OCI-M1 (cell line): ENCODE data around the gene NPAS3.

ENCODE experiments used
- DNase-seq: peaks from one replicate; lab custom pipeline; 2025; lab: John Stamatoyannopoulos, UW

NPAS3 gene

DNA sequence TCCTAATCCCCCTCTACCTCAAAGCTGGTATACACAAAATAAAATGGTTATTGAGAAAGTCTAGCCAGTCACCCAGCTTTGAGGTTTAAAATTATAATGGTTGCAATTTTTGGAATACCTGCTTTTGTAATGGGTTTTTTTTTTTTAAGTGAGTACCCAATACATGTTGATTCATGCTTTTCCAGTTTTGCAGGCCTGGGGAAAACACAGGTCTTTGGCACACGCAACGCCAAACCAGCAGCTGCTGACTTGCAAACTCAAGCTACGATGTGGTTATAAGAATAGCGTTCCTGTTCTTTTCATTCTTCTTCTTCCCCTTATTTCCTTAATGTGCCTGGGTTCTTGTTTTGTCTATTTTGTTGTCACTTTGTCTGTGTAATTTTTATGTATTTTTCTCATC, 779.2 kb downstream of the NPAS3 start:
- DNase-seq, result no peak

DNA sequence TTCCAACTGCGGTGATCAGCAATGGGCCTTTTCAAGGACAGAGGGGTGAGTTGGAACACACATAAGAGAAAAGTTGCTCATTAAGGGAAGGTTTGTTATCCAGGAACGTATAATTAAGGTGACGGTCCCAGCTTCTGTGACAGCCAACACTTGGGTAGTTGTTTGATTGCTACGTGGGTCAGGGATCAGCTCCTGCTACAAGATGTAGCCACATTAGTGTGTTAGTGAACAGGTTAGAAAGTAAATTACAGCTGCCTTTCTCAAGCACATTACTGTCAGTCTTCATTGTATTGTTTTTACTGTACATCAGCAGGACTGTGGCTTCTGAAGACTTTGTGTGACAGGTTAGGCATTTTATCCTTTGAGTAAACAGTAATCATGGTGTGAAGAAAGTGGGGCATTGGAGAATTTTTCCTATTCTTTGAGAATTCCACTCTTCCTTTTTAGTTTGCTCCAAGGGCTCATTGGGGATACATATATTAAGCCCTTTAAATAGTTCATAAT, 781.7 kb downstream of the NPAS3 start:
- DNase-seq, result no peak

DNA sequence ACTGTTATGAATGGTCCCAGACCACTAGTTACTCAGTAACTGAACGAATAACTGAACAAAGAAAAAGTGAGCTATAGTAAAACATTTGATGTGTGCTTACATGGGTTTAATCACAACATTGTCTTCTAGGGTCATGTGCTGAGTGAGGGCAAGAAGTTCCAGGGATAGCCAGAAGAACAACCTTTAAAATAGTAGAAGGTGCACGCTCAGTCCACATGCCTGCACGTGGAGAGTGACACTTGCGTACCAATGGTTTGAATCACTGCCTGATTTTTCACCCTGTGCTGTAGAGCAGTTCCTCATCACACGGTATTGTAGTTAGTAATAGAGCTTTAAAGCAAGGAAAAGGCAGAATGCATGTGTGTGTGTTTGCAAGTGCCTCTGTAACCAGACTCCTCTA, 788.0 kb downstream of the NPAS3 start:
- no peak for DNase-seq

DNA sequence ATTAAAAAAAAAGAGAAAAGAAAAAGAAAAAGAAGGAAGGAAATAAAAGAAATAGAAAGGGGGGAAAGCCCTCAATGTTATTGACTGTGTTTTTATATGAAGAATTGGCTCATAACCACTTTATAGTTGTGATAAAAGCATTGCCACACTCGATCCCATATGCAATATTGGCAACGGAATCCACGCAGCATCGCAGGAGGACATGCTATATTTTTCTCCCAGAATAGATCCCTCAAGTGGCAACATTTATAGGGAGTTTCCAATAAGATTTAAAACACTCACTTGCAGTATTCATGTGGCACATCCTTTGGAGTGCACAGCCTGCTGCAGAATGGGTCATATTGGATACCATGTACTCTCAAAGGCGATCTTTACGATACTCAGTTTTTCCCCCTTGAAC, 788.9 kb downstream of the NPAS3 start:
- no peak for DNase-seq

DNA sequence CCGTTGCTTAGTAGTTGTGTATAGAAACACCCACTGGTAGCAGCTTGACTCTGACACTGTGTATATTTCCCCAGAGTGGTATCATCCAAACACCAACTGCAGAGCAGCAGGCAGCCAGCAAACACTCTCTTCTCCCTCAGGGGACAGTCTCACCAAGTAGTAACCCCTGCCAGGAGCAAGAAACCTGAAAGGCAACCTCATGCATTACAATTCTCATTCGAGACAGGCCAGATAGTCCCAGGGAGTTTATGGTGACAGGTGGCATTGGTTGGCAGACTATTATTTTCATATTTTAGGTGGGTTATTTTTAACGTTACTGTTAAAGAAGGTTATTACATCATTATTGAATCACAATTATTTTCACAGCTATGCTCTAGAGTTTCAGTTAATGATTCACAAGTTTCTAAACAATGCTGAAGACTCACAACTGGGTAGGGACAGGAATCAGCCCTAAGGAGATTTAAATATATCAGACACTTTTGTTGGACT, 789.4 kb downstream of the NPAS3 start:
- no peak for DNase-seq

DNA sequence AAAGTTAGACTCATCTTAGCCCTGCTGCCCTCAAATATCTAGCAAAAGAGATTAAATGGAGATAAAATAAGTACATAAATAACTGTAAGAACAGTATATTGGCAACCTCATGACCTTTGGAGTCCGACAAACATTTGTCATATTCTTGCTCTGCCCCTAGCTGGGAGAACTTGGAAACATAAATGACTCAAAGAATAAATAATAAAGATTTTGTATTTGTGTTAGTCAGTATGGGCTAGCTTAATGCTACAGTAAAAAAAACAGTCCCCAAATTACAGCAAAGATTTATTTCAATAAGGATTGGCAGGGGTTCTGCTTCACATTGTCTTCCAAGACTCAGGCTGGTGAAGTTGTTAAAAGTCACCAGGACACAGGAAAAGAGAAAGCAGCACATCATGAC, 791.5 kb downstream of the NPAS3 start:
- DNase-seq, result no peak

DNA sequence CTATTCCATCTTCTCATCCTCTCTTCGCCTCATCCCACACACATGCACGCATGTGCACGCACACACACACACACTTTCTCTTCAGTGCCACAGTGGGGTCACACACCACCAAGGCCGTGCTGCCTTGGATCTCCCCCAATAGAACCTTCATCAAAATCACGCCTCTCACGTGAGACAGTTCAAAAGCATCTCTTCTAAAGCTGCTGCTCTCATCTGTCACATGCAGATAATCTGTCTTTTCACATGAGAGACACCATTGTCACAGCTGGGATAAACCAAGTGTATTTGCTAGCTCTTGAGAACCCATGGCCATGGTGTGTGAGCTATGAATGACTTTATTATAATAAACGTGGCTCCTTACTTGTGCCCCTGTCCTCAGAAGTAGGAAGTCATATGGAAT, 793.5 kb downstream of the NPAS3 start:
- no peak for DNase-seq

DNA sequence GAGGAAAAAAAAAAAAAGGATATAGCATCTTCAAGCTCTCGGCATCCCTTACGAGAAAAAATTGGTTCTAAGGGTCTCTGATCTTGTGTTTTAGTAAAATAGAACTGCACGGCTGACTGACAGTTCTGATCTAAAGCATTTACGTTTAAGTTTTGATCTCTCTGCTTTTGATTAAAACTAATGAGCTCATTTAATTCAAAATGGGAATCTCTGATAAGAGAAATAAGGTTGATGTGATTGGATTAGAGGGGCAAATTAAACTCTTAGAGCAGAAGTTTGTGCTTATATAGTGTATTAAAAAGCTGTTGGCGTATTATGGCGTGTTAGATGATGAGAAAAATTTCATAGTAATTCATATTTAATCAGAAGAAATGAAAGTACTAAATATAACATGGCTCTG, 794.6 kb downstream of the NPAS3 start:
- DNase-seq, result no peak

DNA sequence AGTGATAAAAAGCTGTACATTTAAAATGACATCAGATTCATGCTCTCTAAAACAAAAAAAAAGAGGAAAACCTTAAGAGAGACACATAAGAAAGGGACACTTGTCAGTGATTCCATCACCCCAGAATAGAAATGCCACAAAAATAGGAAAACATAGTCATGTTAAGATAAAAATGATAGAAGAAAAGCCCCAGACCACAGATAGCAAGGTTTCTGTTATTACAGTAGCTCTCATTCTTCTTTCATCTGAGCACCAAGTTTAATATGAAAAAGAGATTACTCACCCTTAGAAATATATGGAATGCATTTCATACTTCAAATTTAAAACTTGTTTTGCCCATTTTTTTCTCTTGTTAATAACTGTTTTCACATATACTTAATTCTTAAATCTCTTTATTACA, 795.0 kb downstream of the NPAS3 start:
- DNase-seq, result no peak

DNA sequence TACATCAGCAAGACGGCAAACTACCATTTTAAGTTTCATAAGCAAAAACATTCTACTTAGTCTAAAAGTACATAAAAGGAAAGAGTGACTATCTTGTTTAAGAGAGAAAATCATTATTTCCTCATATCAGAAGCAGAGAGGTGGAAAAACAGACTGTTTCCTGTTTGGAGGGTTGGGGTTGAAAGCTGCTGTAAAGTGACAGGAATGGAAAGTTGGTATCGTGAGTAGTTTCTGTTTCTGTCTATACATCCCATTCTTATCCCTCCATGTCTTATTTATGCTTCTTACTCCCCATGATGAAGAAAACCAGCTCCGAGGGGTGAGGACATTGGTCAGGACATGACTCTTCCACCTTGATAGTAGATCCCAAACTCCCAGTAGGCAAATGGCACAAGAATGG, 795.7 kb downstream of the NPAS3 start:
- DNase-seq, result no peak

DNA sequence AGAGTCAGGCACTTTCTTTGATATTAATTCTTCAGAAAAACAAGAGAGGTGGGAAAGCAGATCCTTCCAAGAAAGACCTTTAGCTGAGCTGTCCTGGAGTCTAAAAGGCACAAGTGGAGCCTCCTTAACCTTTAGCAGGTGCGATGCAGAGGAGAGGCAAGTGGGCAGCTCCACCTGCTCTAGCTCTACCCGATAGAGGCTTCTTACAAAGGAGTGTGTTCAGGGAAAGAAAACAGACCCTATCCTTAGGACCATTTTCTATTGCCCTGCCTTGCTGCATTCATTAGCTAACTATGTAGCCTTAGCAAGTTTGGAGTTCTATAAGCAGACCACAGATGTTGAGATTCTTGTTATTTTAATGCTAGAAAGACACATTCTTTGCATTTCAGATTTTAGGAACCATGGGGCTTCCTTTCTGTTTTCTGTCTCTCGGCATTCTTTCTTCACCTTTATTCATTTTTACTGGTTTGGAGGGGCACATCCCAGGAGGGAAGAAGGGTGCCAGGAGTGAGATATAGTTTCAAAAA, 797.7 kb downstream of the NPAS3 start:
- DNase-seq, result no peak

DNA sequence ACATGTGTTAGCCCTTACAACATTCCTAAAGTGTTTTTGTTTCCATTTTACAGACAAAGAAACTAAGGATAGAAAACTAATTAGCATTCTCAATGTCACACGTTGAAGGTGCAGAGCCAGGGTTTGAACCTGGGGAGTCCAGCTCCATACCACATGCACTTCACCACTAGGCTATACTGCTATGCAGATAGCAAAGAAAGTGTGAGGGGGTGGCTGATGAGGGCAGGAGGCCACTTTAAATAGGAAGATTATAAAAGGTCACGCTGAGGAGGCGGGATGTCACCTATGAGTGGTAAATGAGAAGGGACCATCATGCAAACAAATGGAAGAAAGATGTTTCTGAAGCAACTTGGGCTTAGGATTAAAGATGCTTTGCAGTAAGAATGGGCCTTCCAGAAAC, 798.3 kb downstream of the NPAS3 start:
- no peak for DNase-seq

DNA sequence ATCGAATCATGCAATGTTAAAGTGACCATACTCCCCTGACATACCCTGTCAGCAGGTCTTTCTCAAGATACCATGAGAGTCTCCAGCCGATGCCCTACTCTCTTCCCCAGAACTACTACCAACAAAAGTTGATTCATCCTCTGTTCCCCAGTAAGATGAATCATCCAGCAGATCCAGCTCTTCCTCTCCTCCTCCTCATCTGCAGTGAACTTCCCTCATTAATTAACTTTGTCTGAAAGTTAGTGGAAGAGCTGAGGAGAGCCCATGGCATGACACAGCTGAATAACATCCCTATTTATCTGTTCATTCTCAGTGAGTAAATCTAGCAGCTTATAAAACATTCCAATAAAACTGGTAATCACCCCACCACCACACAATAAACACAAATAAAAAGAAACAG, 798.8 kb downstream of the NPAS3 start:
- DNase-seq, result no peak

DNA sequence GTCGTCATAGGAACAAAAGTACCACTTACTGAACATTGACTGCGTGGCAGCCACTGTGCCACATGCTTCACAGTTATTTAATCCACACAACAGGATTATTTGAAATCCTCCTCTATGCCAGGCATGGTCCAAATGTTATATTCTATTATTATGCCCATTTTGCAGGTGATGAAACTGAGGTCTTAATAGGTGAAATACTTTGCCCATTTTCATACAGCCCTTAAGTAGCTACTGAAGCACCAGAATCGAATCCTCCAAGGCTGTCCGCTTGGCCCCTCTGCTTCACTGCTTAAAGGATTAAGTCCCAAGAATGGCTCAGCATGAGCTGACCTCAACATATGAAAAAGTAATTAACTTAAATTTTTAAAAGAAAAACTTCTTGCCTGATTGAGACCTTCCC, 799.4 kb downstream of the NPAS3 start:
- DNase-seq, result no peak

DNA sequence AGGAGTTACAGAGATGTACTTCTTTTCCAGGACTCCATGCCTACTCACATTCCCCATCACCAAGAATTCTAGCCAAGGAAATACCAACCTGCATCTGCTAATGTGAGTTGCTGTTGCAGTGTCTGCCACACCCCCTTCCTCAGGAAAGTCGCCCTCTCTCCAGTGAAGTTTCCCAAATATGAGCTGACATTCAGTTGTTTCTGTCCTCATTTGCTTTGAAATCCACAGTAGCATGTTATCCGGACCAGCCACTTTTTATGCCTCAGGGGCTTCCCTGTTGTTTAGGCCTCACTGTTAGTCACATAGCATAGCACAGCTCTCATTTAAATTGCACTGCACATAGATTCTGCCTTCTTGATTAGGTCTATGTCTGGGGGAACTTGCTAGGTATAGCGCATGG, 799.8 kb downstream of the NPAS3 start:
- no peak for DNase-seq

DNA sequence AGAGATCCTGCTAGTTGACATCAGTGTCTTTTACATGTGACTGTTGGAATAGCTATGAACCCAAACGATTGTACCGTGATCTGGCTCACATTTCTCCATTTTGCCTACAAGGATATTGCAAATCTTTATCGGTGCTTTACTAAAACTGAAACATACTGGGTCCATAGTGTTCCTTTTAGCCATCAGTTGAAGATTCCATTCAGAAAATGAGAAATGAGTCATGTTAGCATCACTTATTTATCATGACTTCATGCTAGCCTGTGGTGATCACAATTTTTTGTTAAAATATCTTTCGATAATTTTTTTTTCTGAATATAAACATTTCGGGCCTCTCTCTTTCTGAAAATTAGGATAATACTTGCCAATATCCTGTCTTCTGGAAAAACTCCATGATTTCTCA, 801.9 kb downstream of the NPAS3 start:
- DNase-seq, result no peak

DNA sequence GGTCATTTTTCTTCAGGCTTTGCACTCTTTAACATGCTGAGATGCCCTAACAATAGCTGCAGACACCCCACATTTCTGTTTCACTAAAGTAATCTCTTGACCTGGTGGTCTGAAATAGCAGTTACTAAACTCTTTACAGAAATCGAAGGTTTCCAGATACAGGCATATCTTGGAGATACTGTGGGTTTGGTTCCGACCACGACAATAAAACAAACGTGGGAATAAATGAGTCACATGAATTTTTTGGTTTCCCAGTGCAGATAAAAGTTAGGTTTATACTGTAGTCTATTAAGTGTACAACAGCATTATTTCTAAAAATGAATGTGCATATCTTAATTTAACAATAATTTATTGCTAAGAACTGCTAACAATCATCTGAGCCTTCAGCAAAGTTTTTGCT, 803.5 kb downstream of the NPAS3 start:
- DNase-seq, result no peak

DNA sequence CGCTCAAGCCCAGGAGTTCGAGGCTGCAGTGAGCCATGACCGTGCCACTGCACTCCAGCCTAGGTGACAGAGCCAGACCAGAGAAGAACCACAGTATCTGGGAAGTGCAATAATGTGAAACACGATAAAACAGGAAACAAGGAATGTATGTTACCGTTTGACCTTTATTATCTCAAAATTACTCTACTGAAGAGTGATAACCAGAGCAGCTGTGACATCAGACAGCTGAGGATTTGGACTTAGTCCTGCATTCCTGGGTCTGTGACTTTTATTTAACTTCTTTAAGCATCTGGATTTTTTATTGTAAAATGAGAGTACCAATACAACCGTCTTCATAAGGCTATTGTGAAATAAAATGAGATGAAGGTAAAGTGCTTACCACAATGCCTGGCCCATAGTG, 806.5 kb downstream of the NPAS3 start:
- no peak for DNase-seq

DNA sequence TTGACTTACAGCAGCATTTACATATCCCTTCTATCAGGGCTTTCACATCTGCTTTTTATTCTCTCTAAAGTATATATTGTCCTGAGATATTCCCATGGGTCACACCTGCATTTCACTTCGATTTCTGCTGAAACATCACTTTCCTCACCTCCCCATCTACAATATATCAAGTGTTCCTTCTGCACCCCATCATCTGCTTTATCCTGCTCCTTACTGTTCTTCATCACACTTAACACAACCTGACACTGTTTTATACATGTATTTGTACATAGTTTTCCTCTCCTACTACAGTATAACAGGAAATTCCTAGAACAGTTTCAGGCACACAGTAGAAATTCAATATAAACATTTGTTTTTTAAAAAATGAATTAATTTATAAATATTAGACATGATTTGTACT, 809.1 kb downstream of the NPAS3 start:
- DNase-seq, result no peak

DNA sequence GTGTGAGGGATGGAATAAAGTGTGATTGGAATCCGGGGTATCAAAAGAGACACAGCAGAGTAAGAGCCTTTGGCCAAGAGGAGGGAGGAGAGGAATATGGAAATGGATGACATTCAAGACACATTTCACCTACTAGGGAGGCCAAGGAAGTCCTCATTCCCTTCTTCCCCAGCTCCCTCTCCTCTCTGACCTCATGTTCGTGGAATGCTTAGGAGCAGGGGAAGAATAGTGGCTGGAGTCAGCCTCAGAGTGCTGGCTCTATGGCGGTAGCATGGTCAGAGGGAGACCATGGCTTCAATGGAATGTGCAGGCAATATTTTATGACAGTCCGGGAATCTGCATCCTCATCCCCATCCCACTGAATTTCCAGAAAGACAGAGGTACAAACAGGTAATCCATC, 815.6 kb downstream of the NPAS3 start:
- DNase-seq, result no peak

DNA sequence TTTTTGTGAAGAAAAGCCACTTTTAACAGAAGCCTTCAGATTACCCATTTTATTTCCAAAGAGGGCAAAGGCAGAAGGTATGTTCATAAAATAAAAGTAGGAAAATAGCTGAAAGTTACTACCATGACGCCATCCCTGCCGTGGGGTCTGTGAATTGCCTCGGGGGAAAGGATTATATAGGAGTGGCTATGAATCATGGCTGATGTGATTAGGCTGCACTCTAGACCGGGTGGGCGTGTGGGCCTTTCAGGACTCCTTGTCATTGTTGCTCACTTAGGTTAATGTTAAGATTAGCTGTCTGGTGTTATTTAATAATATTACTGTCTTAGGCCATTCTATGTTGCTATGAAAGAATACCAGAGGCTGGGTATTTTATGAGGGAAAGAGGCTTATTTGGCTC, 816.7 kb downstream of the NPAS3 start:
- no peak for DNase-seq

DNA sequence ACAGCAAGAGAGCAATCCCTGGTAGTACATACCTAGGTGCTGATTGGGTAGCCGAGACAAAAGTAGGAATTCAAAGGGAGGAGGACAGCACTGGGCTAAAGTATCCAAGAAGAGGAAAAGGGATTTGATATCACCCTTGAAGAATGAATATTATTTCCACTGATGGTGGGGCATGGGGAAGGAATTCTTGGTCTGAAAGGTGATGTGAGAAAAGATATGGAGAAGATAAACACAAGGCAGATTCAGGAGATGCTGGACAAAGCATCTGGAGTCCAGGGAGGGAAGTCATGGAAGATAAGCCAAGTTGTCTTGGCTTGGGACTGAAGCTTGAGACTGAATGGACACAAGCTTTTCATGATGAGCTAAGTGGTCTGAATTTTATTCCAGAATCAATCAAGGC, 818.2 kb downstream of the NPAS3 start:
- no peak for DNase-seq

DNA sequence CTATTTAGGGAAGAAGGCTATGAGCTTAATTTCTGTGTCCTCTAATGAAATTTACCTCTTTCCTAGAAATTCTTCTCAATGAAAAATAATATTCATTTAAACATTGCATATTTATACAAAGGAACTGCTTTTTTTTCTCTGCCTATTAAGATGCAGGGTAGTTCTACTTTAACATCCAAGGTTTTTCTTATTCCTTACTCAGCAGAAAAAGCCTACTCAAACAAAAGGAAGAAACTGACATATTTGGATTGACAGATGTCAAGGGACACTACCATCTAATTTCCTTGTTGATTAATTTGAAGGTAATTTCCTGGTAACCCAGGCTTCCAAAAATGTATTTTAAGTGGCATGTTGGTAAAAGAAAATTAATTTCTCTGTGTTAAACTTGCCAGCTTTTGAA, 819.9 kb downstream of the NPAS3 start:
- DNase-seq, result no peak

DNA sequence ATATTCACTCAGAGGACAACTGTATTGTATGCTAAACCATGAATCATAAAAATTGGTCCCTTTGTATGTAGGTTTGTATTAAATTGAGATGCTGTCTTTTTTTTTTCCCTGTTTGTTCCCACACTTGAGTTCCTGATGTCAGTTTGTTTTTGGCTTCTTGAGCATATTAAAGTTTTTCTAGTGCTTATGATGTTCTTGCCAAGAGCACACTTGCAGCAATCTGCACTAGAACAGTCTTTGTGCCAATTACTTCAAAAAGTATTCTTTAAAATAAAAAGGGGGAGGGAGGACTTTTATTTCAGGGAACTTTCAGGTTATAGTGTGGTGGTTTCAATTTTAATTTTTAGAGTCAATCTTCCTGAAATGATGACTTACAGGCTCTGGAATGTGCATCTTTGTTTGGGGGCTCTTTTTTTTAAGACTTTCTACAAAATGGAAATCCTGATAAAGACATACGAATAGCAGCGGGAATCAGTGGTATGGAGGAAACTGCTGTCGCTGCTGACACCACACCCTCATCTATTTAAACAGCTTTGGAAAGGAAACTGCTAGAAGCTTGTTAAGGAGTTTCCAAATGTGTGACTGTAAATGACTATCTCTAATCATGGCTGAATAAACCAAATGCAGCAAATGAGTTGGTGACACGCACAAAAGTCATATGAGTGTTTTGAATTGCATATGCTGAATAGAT, 823.6 kb downstream of the NPAS3 start:
- no peak for DNase-seq
